Left colon (tissue), 2 donors: ENCODE data around the gene ZNF813. TPM values are rescaled to one million over a fixed set of nuclear protein-coding genes. Genes with fewer than 3 reads are reported as not detected.
A peak's percentile ranks its signal among the peaks of the same experiment; 100 is the strongest.
"Not testable (repeated sequence)": the region's sequence is repeated elsewhere in the genome, so short reads cannot be mapped to it uniquely, and the experiment has no call there.

Experiments
- ATAC-seq: fragments of 200-7000 bp; cut with Tn5 transposase; one replicate; pipeline ENCODE4 v1.9.1; 2020; ENCODE audit warnings: mild to moderate bottlenecking, moderate library complexity
- DNase-seq, 2 donors: peaks; one replicate each; pipeline ENCODE4 v3.0.0-alpha.2; 2020
- intact Hi-C, 2 donors: fragments of 100-400 bp; cut with DNase I in 1 of 2; cut with micrococcal nuclease in 1 of 2; formaldehyde crosslinking; loops; one replicate each; pipeline versions ENCODE4 v1.11.2 to v1.14.0; 2022; cut with DNase I, micrococcal nuclease
- total RNA-seq, 2 donors: library from RNA; stranded (reverse); fragmentation: NEBNext Ultra II Directional; extraction: Animal tissue kit (Norgen Biotek cat#: 25700); gene quantifications; one replicate each; pipeline ENCODE4 v1.2.1, GENCODE V29; 2021
- donor health status: DM: no; HTN: no; CAD: no.
- donor health status: DM: yes; HTN: yes; CAD: no.

ZNF813 gene
- total RNA-seq, 2 donors from 2014 or later, result 3.4 to 4.2 TPM

- DNase-seq (no peak), ATAC-seq (no peak)
- intact Hi-C loops, result no loop called here
Observed at GRCh38 chr19:53471916-53472315, 4.4 kb downstream of the ZNF813 start.

GRCh38 chr19:53474832-53475231, 7.3 kb downstream of the ZNF813 start:
- ATAC-seq, DNase-seq, intact Hi-C loops: not testable (repeated sequence)

- intact Hi-C loops, ATAC-seq, DNase-seq: not testable (repeated sequence)
Observed at GRCh38 chr19:53475470-53475869, 7.9 kb downstream of the ZNF813 start.

GRCh38 chr19:53483751-53484150, 16.2 kb downstream of the ZNF813 start:
- ATAC-seq, DNase-seq, intact Hi-C loops: not testable (repeated sequence)

GRCh38 chr19:53485046-53486004, 17.8 kb downstream of the ZNF813 start:
- no peak for DNase-seq
- no peak for ATAC-seq
- intact Hi-C loops, result no loop called here

GRCh38 chr19:53492153-53492552, 24.6 kb downstream of the ZNF813 start:
- no peak for ATAC-seq
- intact Hi-C loops, result no loop called here

GRCh38 chr19:53497311-53498023, 29.9 kb downstream of the ZNF813 start:
- DNase-seq, ATAC-seq: not testable (repeated sequence)

More at GRCh38 chr19:53492153-53492552, 24.6 kb downstream of the ZNF813 start:
- DNase-seq, result no peak

GRCh38 chr19:53498024-53498395, 30.5 kb downstream of the ZNF813 start:
- DNase-seq, intact Hi-C loops, ATAC-seq: not testable (repeated sequence)

More at GRCh38 chr19:53497311-53498023, 29.9 kb downstream of the ZNF813 start:
- intact Hi-C loops, result not testable (repeated sequence)

GRCh38 chr19:53503151-53503550, 35.6 kb downstream of the ZNF813 start:
- DNase-seq, intact Hi-C loops, ATAC-seq: not testable (repeated sequence)

- ATAC-seq, DNase-seq, intact Hi-C loops: not testable (repeated sequence)
Observed at GRCh38 chr19:53503671-53504364, 36.3 kb downstream of the ZNF813 start.

GRCh38 chr19:53504365-53504703, 36.8 kb downstream of the ZNF813 start:
- ATAC-seq, intact Hi-C loops, DNase-seq: not testable (repeated sequence)

- intact Hi-C loops, result no loop called here
- DNase-seq (peak in 1 of 2 donors; percentile 30), ATAC-seq (no peak)
Observed at GRCh38 chr19:53504885-53505284, 37.4 kb downstream of the ZNF813 start.

- ATAC-seq, result no peak
- DNase-seq, result no peak
- intact Hi-C loops, result no loop called here
Observed at GRCh38 chr19:53506728-53507127, 39.2 kb downstream of the ZNF813 start.

GRCh38 chr19:53507523-53508442, 40.2 kb downstream of the ZNF813 start:
- DNase-seq (no peak), ATAC-seq (no peak)
- intact Hi-C loops, result no loop called here

- DNase-seq (no peak), ATAC-seq (no peak)
- intact Hi-C loops, result no loop called here
Observed at GRCh38 chr19:53509443-53509842, 41.9 kb downstream of the ZNF813 start.

GRCh38 chr19:53509845-53510244, 42.3 kb downstream of the ZNF813 start:
- no peak for DNase-seq
- intact Hi-C loops, result loop anchor here in 1 of 2 donors (10.0 kb wide), 1 partner anchor 75 kb away; the partner anchor contains the start of gene ZNF761
- ATAC-seq, result no peak

- intact Hi-C loops, result loop anchor here in 1 of 2 donors (10.0 kb wide), 1 partner anchor 77 kb away; the partner anchor contains the start of gene ZNF761
- DNase-seq (no peak), ATAC-seq (no peak)
Observed at GRCh38 chr19:53511357-53511756, 43.8 kb downstream of the ZNF813 start.

- DNase-seq (peak; percentile 30 to 52), ATAC-seq (peak; percentile 75)
- intact Hi-C loops, result loop anchor here in 1 of 2 donors (10.0 kb wide), 1 partner anchor 77 kb away; the partner anchor contains the start of gene ZNF761
Observed at GRCh38 chr19:53511933-53512374, 44.4 kb downstream of the ZNF813 start.
